ENCODE results near the gene URI1.

- TF ChIP-seq CTCF (conservative IDR thresholded peaks at IDR 0.05) (no peak), EZH2 (IDR thresholded peaks at IDR 0.05; ENCODE audit: low read depth) (no peak)
Observed at GRCh38 chr19:29934257-29934656, 7.8 kb upstream of the URI1 start.

Measured in PC-9 (cell line).